ENCODE measurements around the gene USH1C.

The USH1C gene

GRCh38 chr11:17473071-17473744, 71.0 kb downstream of the USH1C start:
- Mint-ChIP-seq H3K27ac (no peak overlapping the region), H3K9me3 (no peaks in the 10 kb centered on the region), H3K27me3 (ENCODE audit: low read depth) (peaks cover 83% of the 10 kb centered on the region), H3K4me1 (no peaks in the 10 kb centered on the region), H3K4me3 (no peak overlapping the region), H3K36me3 (ENCODE audit: low read depth) (no peaks in the 10 kb centered on the region)
- peak in 2 of 3 experiments; percentile 13 to 37 for TF ChIP-seq CTCF (IDR thresholded peaks at IDR 0.05; ENCODE audit: unreplicated experiment in 3 of 3)

GRCh38 chr11:17472467-17472866, 71.7 kb downstream of the USH1C start:
- Mint-ChIP-seq H3K27ac (no peak overlapping the region), H3K9me3 (no peaks in the 10 kb centered on the region), H3K27me3 (ENCODE audit: low read depth) (peaks cover 76% of the 10 kb centered on the region), H3K36me3 (ENCODE audit: low read depth) (no peaks in the 10 kb centered on the region), H3K4me1 (no peaks in the 10 kb centered on the region), H3K4me3 (no peak overlapping the region)
- no peak for TF ChIP-seq CTCF (IDR thresholded peaks at IDR 0.05; ENCODE audit: unreplicated experiment in 3 of 3)

GRCh38 chr11:17471501-17471900, 72.7 kb downstream of the USH1C start:
- no peaks in the 10 kb centered on the region for H3K9me3 Mint-ChIP-seq
- no peak overlapping the region for H3K4me3 Mint-ChIP-seq
- no peak for TF ChIP-seq CTCF (IDR thresholded peaks at IDR 0.05; ENCODE audit: unreplicated experiment in 3 of 3)
- no peak overlapping the region for H3K27ac Mint-ChIP-seq
- H3K4me1 Mint-ChIP-seq, result no peaks in the 10 kb centered on the region
- no peaks in the 10 kb centered on the region for H3K36me3 Mint-ChIP-seq (ENCODE audit: low read depth)
- peaks cover 69% of the 10 kb centered on the region for H3K27me3 Mint-ChIP-seq (ENCODE audit: low read depth)

- no peaks in the 10 kb centered on the region for H3K4me1 Mint-ChIP-seq
- no peak overlapping the region for H3K27ac Mint-ChIP-seq
- H3K4me3 Mint-ChIP-seq, result no peak overlapping the region
- TF ChIP-seq CTCF (IDR thresholded peaks at IDR 0.05; ENCODE audit: unreplicated experiment in 3 of 3), result no peak
- no peaks in the 10 kb centered on the region for H3K9me3 Mint-ChIP-seq
- peaks cover 63% of the 10 kb centered on the region for H3K27me3 Mint-ChIP-seq (ENCODE audit: low read depth)
- H3K36me3 Mint-ChIP-seq (ENCODE audit: low read depth), result no peaks in the 10 kb centered on the region
Observed at GRCh38 chr11:17469998-17470397, 74.2 kb downstream of the USH1C start.

GRCh38 chr11:17468122-17468521, 76.1 kb downstream of the USH1C start:
- H3K4me1 Mint-ChIP-seq, result no peaks in the 10 kb centered on the region
- no peak for TF ChIP-seq CTCF (IDR thresholded peaks at IDR 0.05; ENCODE audit: unreplicated experiment in 3 of 3)
- H3K27ac Mint-ChIP-seq, result no peak overlapping the region
- H3K27me3 Mint-ChIP-seq (ENCODE audit: low read depth), result peaks cover 47% of the 10 kb centered on the region
- H3K9me3 Mint-ChIP-seq, result no peaks in the 10 kb centered on the region
- H3K4me3 Mint-ChIP-seq, result no peak overlapping the region
- no peaks in the 10 kb centered on the region for H3K36me3 Mint-ChIP-seq (ENCODE audit: low read depth)

- Mint-ChIP-seq H3K27me3 (ENCODE audit: low read depth) (peaks cover 28% of the 10 kb centered on the region), H3K4me3 (no peak overlapping the region), H3K9me3 (no peaks in the 10 kb centered on the region), H3K27ac (no peak overlapping the region), H3K4me1 (no peaks in the 10 kb centered on the region), H3K36me3 (ENCODE audit: low read depth) (no peaks in the 10 kb centered on the region)
- no peak for TF ChIP-seq CTCF (IDR thresholded peaks at IDR 0.05; ENCODE audit: unreplicated experiment in 3 of 3)
Observed at GRCh38 chr11:17463546-17464174, 80.6 kb downstream of the USH1C start.

Measured in nephron (organoid).